Esophagus squamous epithelium (tissue), 4 donors: ENCODE results near the gene BID.

ENCODE experiments used
- CTCF ChIP-seq, 6 experiments: fragments of 450-650 bp in 4 of 6; fragments of 200-600 bp in 2 of 6; sonication (generic) in 2 of 6; IDR thresholded peaks; one replicate each; pipeline ENCODE4 v1.5.1; 2016 to 2019; ENCODE audit warnings: antibody characterized with exemption in 6 of 6, mild to moderate bottlenecking in 4 of 6, moderate library complexity in 4 of 6
- POLR2A ChIP-seq, 4 donors: fragments of 450-650 bp; IDR thresholded peaks; one replicate each; pipeline ENCODE4 v1.6.1; 2017; ENCODE audit warnings: antibody characterized with exemption in 4 of 4, mild to moderate bottlenecking in 4 of 4, moderate library complexity in 3 of 4

- TF ChIP-seq CTCF (IDR thresholded peaks at IDR 0.05) (no peak), POLR2A (IDR thresholded peaks at IDR 0.05) (peak in 1 of 4 donors; percentile 28)
These were observed at the start of gene BID for GRCh38 chr22:17774206-17774925.
